Measurements from ENCODE around the gene PARVB. TPM values are rescaled to one million over a fixed set of nuclear protein-coding genes. Genes with fewer than 3 reads are reported as not detected.

PARVB gene
- total and polyA plus RNA-seq, 2 experiments from 2014 or later, result 10.2 to 11.2 TPM

DNA sequence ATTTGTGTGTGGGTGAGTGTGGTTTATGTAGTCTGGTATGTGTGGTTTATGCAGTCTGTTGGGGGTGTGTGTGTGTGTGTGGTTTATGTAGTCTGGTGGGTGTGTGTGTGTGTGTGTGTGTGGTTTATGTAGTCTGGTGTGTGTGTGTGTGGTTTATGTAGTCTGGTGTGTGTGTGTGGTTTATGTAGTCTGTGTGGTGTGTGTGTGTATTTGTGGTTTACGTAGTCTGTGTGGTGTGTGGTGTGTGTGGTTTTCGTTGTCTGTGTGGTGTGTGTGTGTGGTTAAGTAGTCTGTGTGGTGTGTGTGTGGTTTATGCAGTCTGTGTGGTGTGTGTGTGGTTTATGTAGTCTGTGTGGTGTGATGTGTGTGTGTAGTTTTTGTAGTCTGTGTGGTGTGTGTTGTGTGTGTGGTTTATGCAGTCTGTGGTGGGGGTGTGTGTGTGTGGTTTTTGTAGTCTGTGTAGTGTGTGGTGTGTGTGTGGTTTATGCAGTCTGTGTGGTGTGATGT is 130.4 kb downstream of the PARVB start:
- no peaks in the 10 kb centered on the region for H3K4me1 ChIP-seq (ENCODE audit: insufficient read depth)
- H3K4me3 ChIP-seq, result no peak overlapping the region
- H3K27me3 ChIP-seq, result no peaks in the 10 kb centered on the region
- H3K36me3 ChIP-seq (replicated peaks; ENCODE audit: insufficient read depth, low read depth), result no peaks in the 10 kb centered on the region
- H3K9me2 ChIP-seq (replicated peaks; ENCODE audit: insufficient read depth), result no peaks in the 10 kb centered on the region
- TF ChIP-seq, protein P1, sequence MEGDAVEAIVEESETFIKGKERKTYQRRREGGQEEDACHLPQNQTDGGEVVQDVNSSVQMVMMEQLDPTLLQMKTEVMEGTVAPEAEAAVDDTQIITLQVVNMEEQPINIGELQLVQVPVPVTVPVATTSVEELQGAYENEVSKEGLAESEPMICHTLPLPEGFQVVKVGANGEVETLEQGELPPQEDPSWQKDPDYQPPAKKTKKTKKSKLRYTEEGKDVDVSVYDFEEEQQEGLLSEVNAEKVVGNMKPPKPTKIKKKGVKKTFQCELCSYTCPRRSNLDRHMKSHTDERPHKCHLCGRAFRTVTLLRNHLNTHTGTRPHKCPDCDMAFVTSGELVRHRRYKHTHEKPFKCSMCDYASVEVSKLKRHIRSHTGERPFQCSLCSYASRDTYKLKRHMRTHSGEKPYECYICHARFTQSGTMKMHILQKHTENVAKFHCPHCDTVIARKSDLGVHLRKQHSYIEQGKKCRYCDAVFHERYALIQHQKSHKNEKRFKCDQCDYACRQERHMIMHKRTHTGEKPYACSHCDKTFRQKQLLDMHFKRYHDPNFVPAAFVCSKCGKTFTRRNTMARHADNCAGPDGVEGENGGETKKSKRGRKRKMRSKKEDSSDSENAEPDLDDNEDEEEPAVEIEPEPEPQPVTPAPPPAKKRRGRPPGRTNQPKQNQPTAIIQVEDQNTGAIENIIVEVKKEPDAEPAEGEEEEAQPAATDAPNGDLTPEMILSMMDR (IDR thresholded peaks at IDR 0.05; ENCODE audit: poor library complexity), result no peak
- TF ChIP-seq EZH2phosphoT487 (IDR thresholded peaks at IDR 0.05; ENCODE audit: low read depth, severe bottlenecking, unreplicated experiment) (no peak), EZH2 (IDR thresholded peaks at IDR 0.05; ENCODE audit: borderline replicate concordance) (no peak)
- H4K20me1 ChIP-seq (ENCODE audit: insufficient read depth, poor library complexity, severe bottlenecking), result no peaks in the 10 kb centered on the region
- H3K27ac ChIP-seq, result peak overlapping the region; percentile 34
- 49% methylated on average over 2 of the region's 2 CpGs for WGBS (ENCODE audit: low lambda C conversion rate, missing lambda C conversion rate)
- no peak overlapping the region for H3K4me2 ChIP-seq
- H2AFZ ChIP-seq, result no peak overlapping the region
- no peaks in the 10 kb centered on the region for H3K79me2 ChIP-seq
- DNase-seq (ENCODE audit: low spot score), result no peak
- no peaks in the 10 kb centered on the region for H3K9me3 ChIP-seq (ENCODE audit: low read depth)

DNA sequence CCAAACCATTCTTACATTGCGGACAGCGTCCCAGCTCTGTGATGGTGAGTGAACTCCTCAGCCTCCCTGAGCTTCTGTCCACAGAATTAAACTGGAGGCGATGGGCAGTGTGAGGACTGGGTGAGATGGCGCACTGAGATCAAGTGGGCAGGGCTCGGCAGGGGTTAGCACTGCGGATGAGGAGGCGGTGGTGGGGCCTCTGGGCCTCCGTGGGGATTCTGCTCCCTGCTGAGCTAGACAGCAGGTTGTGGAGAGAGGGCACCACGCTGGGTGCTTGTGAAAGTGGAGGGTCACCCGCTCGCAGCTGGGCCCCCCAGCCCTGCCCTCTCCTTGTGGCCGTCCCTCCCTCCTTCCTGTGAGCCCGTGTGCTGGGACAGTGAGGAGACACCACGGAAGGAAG is 131.0 kb downstream of the PARVB start:
- TF ChIP-seq EZH2phosphoT487 (IDR thresholded peaks at IDR 0.05; ENCODE audit: low read depth, severe bottlenecking, unreplicated experiment) (no peak), EZH2 (IDR thresholded peaks at IDR 0.05; ENCODE audit: borderline replicate concordance) (no peak)
- TF ChIP-seq, protein P1 (IDR thresholded peaks at IDR 0.05; ENCODE audit: poor library complexity), result no peak
- DNase-seq (ENCODE audit: low spot score), result no peak
- H3K4me2 ChIP-seq, result no peak overlapping the region
- H3K27ac ChIP-seq, result no peak overlapping the region
- 94% methylated on average over 6 of the region's 14 CpGs for WGBS (ENCODE audit: low lambda C conversion rate, missing lambda C conversion rate)
- H3K4me1 ChIP-seq (ENCODE audit: insufficient read depth), result no peaks in the 10 kb centered on the region
- no peaks in the 10 kb centered on the region for H3K27me3 ChIP-seq
- no peaks in the 10 kb centered on the region for H3K79me2 ChIP-seq
- no peak overlapping the region for H3K4me3 ChIP-seq
- no peaks in the 10 kb centered on the region for H4K20me1 ChIP-seq (ENCODE audit: insufficient read depth, poor library complexity, severe bottlenecking)
- H3K36me3 ChIP-seq (replicated peaks; ENCODE audit: insufficient read depth, low read depth), result no peaks in the 10 kb centered on the region
- no peak overlapping the region for H2AFZ ChIP-seq
- no peaks in the 10 kb centered on the region for H3K9me2 ChIP-seq (replicated peaks; ENCODE audit: insufficient read depth)
- H3K9me3 ChIP-seq (ENCODE audit: low read depth), result no peaks in the 10 kb centered on the region

DNA sequence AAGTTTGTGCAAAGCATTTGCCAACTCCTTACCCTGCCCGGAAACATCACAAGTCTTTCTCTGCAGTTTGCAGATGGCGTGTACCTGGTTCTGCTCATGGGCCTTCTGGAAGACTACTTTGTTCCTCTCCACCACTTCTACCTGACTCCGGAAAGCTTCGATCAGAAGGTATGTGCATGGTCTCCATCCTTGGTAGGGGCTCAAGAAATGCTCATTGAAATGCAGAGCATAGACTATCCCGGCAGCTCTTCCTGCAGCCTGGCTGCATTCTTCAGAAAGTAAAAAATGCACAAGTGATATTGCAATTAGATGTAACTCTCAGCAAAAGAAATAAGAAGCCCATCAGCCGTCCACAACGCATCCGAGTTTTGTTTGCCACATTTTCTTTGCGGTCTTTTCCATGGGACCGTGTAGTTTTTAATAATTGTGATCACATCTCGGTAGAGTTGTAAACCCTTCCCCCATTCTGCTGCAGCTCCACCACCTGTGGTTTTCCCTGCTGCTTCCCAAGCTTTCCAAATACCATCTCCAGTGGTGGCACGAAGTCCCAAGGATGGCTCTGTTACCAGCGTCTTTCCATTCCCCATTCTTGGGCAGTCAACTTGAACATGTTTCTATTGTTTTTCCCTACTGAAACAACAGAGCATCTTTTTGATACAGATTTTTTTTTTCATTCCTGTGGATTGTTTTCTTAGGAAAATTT is 134.0 kb downstream of the PARVB start:
- H3K4me2 ChIP-seq, result no peak overlapping the region
- no peaks in the 10 kb centered on the region for H3K9me2 ChIP-seq (replicated peaks; ENCODE audit: insufficient read depth)
- H3K4me1 ChIP-seq (ENCODE audit: insufficient read depth), result no peaks in the 10 kb centered on the region
- TF ChIP-seq, protein P1 (IDR thresholded peaks at IDR 0.05; ENCODE audit: poor library complexity), result no peak
- TF ChIP-seq EZH2 (IDR thresholded peaks at IDR 0.05; ENCODE audit: borderline replicate concordance), result no peak
- no peak for TF ChIP-seq EZH2phosphoT487 (IDR thresholded peaks at IDR 0.05; ENCODE audit: low read depth, severe bottlenecking, unreplicated experiment)
- H3K27me3 ChIP-seq, result no peaks in the 10 kb centered on the region
- 89% methylated on average over 13 of the region's 13 CpGs for WGBS (ENCODE audit: low lambda C conversion rate, missing lambda C conversion rate)
- no peak overlapping the region for H2AFZ ChIP-seq
- H4K20me1 ChIP-seq (ENCODE audit: insufficient read depth, poor library complexity, severe bottlenecking), result no peaks in the 10 kb centered on the region
- DNase-seq (ENCODE audit: low spot score), result no peak
- no peaks in the 10 kb centered on the region for H3K36me3 ChIP-seq (replicated peaks; ENCODE audit: insufficient read depth, low read depth)
- no peaks in the 10 kb centered on the region for H3K79me2 ChIP-seq
- H3K4me3 ChIP-seq, result no peak overlapping the region
- no peak overlapping the region for H3K27ac ChIP-seq
- H3K9me3 ChIP-seq (ENCODE audit: low read depth), result no peaks in the 10 kb centered on the region
